NB4 (cell line): Measurements from ENCODE around the gene PLEKHA8.

Experiments
- MAX ChIP-seq: IDR thresholded peaks from 2 replicates; pipeline ENCODE4 v1.6.1; 2011; ENCODE audit warnings: low read depth, low read length
- MYC ChIP-seq: IDR thresholded peaks from 2 replicates; pipeline ENCODE4 v1.6.1; 2011; ENCODE audit warnings: low read depth, low read length
- POLR2A ChIP-seq: IDR thresholded peaks from 2 replicates; pipeline ENCODE4 v1.6.1; 2011; ENCODE audit warnings: mild to moderate bottlenecking; ENCODE audit not compliant: insufficient read length; ENCODE audit errors: extremely low read depth
- TF ChIP-seq, protein P1 (sequence below): IDR thresholded peaks from one replicate; pipeline ENCODE4 v1.5.1; 2012; ENCODE audit warnings: low read depth, low read length

DNA sequence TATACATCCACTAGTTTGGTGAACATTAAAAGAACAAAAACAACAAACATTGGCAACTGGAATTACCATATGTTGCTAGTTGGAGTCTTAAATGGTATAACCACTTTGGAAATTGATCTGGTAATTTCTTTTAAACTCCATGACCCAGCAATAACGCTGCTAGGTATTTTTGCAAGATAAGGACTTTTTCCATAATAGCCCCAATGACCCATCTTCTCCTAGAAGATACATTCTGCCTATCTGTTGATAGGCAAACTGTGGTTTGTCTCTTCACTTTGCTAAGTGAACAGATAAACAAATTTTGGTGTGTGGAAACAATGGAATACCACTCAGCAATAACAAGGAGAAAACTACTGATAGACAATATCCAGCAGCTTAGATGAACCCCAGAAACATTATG is 75.9 kb downstream of the PLEKHA8 start:
- TF ChIP-seq, protein P1, sequence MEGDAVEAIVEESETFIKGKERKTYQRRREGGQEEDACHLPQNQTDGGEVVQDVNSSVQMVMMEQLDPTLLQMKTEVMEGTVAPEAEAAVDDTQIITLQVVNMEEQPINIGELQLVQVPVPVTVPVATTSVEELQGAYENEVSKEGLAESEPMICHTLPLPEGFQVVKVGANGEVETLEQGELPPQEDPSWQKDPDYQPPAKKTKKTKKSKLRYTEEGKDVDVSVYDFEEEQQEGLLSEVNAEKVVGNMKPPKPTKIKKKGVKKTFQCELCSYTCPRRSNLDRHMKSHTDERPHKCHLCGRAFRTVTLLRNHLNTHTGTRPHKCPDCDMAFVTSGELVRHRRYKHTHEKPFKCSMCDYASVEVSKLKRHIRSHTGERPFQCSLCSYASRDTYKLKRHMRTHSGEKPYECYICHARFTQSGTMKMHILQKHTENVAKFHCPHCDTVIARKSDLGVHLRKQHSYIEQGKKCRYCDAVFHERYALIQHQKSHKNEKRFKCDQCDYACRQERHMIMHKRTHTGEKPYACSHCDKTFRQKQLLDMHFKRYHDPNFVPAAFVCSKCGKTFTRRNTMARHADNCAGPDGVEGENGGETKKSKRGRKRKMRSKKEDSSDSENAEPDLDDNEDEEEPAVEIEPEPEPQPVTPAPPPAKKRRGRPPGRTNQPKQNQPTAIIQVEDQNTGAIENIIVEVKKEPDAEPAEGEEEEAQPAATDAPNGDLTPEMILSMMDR = no peak
- TF ChIP-seq MYC (no peak), POLR2A (no peak), MAX (no peak)
